HG03103 (cell line): Measurements from ENCODE around the gene REL.
"Not testable (repeated sequence)": the region's sequence is repeated elsewhere in the genome, so short reads cannot be mapped to it uniquely, and the experiment has no call there.

Experiments
- ATAC-seq: cut with Tn5 transposase; IDR thresholded peaks from one replicate; pipeline ENCODE4 v1.9.1; 2021; ENCODE audit warnings: low read depth; ENCODE audit not compliant: unreplicated experiment

The REL gene

DNA sequence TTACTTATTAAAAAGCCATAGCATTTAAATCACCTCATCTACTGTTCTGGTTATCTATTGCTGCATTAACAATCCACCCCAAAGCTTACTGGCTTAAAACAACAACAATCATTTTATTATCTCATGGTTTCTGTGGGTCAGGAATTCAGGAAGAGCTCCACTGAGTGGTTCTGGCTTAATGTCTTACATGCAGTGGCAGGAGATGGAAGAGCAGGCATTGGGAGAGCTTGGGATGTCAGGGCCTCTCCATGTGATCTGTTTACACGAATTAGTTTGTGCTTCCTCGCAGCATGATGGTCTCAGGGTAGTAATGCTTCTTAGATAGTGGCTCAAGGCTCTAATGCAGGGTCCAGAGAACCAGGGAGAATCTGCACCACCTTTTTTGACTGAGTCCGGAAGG lies 14.4 kb upstream of the REL start:
- no peak for ATAC-seq

DNA sequence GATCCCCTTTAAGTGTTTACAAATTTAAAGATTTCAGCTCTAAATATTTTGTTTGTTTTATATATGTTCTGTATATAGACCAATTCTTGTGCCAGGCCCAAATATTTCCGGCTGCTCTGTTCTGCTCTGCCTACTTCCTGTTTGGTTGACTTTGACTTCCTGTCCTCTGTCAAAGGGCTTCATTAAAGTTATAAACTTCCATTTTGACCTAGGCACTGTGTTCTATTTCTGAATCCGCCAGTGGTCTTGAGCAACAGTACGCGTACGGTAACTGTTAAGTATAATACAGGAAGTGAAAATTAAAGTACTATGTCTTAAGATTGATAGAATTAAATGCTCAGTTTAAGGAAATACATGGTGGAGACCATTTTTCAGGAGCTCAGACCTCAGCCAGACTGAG lies 13.5 kb upstream of the REL start:
- ATAC-seq: no peak

DNA sequence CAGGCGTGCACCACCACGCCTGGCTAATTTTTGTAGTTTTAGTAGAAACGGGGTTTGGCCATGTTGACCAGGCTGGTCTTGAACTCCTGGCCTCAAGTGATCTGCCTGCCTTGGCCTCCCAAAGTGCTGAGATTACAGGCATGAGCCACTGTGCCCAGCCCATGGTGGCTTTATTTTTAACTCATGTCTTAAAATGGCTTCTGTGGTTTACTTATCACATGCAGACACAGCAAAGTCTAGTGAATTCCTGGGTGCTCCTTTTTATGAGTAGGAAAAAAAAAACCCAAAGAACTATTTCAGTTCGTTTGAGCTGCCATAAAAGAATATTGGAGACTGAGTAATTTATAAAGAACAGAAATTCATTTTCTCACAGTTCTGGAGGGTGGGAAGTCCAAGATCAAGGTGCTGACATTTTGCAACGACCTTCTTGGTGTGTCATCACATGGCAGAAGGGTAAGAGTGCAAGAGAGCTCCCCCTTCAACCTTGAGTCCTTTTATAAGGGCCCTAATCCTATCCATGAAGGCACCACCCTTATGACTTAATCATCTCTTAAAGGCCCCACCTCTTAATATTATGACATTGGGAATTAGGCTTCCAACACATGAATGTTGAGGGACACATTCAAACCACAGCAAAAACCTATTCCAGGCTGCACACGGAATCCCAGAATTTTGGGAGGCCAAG lies 12.6 kb upstream of the REL start:
- ATAC-seq: no peak

DNA sequence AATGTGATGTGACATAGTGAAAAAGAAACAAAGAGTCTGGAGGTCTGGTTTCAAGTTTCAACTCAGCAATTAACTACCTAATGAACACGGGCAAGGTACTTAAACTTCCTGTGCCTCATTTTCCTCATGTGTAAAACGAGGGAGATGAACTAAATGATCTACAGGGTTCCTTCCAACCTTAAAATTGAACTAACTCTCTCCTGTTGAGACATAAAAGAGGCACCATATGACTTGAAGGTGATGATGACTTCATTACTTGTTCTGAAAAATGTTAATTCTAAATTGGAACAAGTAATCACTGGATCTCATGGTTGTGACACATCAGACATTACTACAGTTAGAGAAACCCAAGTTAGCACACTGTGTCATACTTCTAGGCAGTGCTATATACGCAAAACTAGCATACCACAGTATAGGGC lies 8.9 kb upstream of the REL start:
- no peak for ATAC-seq

DNA sequence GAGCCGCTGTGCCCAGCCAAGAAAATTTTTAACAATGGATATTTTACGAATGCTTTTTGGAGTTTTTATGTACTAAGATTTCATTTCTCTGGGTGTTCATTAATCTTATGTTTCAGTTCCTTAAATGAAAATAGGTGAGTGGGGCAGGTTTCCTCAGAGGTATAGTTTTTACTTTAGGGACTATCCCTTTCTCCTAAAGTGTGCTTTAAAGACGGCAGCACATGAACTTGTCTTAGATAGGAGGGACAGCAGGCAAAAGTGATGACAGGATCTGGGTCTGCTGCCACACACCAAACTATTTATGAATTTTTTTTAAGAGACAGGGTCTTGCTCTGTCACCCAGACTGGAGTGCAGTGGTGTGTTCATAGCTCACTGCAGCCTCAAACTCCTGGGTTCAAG lies 8.0 kb upstream of the REL start:
- peak; percentile 86 for ATAC-seq

DNA sequence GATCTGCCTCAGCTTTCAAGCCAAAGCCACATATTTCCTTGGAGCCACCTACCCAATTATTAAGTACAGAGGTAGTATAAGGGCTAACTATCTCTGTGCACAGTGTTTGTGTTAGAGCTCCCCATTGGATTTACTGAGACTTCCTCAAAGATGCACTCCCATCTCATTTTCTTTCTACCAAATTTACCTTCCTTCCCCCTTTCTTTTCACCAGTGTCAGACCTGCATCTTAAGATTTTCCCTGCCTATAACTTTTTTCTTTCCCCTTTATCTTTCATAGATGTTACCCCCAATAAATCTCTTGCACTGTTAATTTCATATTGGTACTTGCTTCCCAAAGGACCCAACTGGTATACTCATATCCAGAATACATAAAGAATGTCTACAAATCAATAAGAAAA lies 5.9 kb upstream of the REL start:
- no peak for ATAC-seq

DNA sequence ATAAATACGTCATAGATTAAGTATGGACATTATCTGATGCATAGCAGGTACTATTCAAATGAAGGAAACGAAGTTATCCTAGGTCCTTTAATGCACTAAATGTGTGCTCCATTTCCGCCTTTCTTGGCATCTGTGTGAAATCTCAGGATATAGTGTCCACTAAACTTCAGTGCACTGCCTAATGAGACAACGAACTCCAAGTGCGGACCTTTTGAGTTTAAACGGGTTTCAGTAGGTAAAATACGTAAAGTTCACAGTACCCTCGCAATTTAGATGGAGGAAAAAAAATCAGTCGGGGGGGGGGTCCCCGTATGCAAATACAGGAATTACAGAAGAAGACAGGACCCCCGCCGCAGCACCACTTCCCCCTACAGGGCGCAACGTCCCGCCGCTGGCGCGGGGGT lies 729 bp upstream of the REL start:
- ATAC-seq: no peak

DNA sequence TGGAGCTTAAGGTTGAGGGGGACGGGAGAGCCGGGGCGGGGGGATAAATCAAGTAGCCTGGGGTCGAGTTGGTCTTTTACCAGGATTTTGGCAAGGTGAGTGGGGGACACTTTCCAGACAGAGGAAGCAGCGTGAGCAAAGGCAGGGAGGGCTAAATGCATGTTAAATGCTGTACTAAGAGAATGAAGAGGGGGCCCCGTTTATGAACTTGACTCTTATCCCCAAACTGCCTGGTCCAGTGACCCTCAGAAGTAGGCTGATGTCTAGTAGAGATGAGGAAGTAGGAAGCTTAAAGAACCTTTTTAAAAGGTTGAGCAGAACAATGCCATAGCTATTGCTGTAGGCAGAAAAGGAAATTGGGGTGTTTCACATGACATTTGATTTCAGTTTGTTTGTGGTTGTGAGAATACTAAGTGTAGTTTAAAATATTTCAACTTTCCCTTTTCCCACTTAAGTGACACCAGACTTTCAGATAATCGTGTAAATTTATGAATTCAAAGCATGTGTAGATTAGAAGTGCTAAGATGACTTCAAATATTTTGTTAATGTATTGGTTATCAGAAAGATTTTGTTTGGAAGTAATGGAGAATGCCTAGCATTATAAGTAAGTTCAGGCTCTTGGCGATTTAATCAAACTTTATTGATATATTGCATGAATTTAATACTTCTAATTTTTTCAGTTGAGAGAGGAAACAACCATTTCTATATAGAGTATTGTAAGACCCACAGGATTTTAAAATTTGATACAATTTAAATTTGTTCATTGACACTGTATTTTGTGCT lies 1.8 kb downstream of the REL start:
- peak; percentile 35 for ATAC-seq

DNA sequence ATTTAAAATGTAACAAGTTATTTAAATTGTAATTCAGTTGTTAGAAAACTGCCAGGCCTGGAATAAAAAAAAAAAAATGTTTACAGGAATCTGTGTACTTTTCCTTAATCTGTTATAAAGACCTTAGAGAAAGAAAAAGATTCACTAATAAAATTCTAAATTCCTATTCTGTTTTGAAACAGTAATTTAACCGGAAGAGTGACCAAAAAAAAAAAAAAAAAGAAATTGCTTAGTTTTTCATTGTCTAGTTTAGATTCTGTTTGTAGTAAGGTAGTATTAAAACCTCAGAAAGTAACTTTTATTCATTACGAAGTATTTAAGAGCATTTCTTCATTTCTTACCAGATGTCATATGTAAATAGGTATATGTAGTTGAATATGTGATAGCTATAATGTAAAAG lies 2.5 kb downstream of the REL start:
- ATAC-seq: no peak

DNA sequence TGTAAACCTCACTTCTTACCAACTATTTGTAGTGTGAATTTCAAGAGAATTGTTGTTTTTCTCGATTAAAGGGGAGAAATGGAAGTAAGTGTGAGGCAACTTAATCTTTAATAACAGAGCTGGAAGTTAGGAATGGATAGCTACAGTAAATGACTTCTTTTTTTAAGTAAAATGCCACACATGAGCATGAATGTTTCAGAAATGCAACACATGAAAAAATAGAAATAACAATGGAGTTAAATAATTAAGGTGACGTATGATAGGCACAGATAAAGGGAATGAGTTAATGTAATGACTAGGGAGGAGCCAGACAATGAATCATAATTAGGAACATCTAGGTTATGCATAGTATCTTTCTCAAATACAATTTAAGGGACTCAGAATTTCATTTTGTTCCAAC lies 3.4 kb downstream of the REL start:
- ATAC-seq: no peak

DNA sequence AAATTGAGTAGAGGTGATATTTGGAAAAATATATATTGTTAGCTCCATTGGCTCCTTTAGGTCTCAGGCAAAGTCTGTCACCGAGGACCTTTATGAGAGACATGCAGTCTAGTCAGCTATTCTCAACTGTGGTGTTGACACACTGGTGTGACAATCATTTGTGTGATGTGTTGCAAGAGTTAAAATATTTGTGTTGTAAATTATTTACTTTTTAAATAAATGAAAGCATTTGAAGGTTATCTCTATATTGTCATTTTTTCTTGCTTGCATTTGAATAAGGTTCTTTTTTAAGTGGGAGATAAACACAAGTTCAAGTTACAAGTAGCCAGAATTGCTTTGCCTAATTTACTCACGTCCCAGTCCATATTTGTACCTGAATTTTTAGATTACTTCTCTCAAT lies 4.3 kb downstream of the REL start:
- ATAC-seq: no peak

DNA sequence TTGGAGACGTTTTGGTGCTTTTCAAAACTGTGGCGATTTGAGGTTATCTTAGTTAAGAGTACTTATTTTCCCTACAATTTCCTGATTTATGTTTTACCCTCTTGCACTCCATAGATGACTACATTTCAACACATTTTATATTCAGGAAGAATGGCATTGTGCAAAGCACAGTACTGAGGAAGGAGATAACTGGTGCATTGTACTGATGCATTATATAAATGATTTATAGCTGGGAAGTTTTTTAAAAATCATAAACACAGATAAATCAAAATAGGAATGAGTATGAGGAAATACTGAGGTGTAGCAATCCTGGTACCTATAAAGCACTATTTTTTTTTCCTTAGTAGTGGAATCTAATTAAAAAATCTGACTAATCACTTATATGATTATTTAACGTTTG lies 5.6 kb downstream of the REL start:
- no peak for ATAC-seq

DNA sequence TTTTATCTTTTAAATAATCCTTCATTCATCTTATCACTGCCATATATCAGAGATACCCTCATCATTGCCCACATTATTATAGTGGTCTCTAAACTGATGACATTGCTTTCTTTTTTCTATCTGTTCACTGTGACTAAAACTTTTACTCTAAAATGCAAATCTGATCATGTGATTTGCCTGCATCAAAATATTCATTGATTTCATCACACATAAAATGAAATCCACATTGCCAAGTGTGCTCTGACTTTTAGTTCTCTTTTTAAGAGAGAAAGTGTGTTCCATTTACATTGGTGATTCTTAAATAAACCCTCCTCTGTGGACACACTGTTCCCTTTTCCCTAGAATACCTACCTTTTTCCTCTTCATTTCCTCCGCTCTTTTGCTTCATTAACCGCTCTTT lies 7.5 kb downstream of the REL start:
- no peak for ATAC-seq

DNA sequence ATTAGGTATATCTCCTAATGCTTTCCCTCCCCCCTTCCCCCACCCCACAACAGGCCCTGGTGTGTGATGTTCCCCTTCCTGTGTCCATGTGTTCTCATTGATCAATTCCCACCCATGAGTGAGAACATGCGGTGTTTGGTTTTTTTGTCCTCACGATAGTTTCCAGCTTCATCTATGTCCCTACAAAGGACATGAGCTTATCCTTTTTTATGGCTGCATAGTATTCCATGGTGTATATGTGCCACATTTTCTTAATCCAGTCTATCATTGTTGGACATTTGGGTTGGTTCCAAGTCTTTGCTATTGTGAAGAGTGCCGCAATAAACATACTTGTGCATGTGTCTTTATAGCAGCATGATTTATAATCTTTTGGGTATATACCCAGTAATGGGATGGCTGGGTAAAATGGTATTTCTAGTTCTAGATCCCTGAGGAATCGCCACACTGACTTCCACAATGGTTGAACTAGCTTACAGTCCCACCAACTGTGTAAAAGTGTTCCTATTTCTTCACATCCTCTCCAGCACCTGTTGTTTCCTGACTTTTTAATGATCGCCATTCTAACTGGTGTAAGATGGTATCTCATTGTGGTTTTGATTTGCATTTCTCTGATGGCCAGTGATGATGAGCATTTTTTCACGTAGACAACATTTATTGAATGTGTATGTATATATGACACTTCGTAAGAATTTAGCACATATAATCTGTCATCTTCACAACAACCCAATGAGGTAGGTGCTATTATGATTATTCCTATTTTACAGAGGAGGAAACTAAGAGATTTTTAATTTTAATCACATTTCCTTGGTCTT lies 8.4 kb downstream of the REL start:
- not testable (repeated sequence) for ATAC-seq

DNA sequence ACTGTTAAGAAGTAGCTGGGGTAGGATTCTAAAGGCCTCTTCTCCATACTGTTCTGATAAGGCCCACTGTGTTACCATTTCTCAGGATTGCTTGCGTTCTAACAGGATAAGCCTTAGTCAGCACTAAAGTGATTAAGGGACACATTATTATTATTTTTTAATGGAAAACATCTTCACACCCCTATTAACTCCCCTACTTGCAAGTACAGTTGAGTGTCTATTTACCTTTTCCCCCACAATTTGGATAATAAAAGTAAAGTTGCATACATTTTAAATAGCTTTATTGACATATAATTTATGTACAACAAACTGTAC lies 9.0 kb downstream of the REL start:
- no peak for ATAC-seq

DNA sequence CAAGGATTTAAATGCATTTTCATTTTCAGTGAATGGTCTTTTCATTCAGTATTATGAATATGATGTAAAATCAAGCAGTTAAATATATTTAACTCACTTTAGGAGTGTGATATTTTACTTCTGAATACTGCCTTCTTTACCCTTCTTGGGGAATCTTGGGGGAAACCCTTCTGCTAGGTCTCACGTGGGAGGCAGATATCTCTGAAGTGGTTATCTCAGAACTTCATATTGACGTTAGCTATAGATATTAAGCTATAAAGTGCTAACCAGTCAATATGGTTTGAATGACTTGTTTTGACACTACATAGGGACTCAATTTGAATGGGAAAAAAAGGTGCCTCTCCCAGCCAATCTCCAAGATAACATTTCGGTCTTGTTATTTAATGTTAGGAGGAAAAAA lies 9.8 kb downstream of the REL start:
- ATAC-seq: no peak

DNA sequence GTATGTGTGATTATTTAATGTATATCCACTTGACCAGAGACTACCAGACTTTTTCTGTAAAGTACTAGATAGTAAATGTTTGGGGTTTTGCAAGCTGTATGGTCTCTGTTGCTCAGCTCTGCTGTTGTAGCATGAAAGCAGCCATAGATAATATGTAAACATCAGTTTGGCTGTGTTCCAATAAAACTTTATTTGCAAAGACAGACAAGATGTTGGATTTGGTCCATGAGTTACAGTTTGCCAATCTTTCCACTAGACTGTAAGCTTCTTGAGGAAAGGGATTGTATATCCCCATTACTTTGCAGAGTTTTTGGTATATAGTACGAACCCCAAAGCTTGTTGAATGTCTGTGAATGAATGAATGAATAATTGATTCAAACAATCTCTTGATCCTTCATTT lies 17.2 kb downstream of the REL start:
- no peak for ATAC-seq

DNA sequence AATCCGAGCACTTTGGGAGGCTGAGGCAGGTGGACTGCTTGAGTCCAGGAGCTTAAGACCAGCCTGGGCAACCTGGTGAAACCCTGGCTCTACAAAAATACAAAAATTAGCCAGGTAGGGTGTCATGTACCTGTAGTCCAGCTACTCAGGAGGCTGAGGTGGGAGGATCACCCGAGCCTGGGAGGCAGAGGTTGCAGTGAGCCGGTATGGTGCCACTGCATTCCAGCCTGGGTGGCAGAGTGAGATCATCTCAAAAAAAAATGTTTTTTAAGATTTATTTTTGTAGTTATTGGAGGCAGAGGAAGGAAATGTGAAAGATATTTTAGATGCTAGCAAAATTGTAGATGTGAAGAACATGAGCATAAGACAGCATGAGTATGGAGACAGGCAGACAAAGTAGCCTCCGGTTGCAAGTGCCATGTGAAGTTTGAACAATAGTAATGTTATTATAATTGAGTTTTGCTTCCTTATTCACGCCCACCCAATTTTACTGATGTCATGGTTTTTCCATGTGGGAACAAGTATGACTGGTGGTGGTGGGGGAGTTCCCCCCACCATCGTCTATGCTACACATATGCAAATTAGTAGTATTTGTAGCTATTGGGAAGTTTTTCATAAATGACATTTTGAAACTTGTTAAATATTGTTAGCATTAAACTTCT lies 18.0 kb downstream of the REL start:
- no peak for ATAC-seq

DNA sequence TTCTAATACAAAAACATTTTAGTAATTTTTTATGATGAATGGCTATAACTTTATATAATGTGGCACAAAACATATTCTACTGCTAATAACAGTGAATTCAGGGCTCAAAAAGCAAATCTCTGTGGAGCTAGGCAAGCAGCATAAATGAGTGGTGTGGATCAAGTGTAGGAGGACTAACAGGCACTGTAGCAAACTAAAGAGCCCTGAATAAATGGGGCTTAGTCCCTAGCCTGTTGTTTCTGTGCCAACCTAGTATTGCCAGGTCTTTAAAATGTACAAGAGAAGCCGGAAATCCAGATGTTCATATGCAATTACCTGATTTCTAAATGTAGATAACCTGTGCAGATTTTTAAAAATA lies 18.5 kb downstream of the REL start:
- no peak for ATAC-seq

DNA sequence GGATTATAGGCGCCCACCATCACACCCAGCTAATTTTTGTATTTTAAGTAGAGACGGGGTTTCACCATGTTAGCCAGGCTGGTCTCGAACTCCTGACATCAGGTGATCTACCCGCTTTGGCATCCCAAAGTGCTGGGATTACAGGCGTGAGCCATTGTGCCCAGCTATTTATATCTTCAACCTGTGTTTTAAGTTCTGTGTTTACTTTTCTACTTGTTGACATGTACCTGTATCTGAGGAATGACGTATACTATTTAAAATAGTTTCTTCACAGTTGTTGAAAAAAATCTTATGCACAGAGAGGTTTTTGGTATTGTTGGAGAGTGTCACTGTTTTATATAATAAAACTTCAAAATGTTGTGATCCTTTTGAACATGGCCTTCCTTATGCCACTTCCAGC lies 19.9 kb downstream of the REL start:
- ATAC-seq: not testable (repeated sequence)

DNA sequence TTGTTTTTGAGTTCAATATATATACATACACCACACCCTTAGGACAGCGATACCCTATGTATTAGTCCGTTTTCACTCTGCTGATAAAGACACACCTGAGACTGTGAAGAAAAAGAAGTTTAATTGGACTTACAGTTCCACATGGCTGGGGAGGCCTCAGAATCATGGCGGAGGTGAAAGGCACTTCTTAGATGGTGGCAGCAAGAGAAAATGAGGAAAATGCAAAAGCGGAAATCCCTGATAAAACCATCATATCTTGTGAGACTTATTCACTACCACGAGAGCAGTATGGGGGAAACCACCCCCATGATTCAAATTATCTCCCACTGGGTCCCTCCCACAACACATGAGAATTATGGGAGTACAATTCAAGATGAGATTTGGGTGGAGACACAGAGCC lies 24.5 kb downstream of the REL start:
- ATAC-seq: not testable (repeated sequence)
